ENCODE measurements around the gene SCN5A. TPM values are rescaled to one million over a fixed set of nuclear protein-coding genes. Genes with fewer than 3 reads are reported as not detected.

SCN5A gene
- total and polyA plus RNA-seq, 2 experiments from 2014 or later: 10.2 to 10.6 TPM

DNA sequence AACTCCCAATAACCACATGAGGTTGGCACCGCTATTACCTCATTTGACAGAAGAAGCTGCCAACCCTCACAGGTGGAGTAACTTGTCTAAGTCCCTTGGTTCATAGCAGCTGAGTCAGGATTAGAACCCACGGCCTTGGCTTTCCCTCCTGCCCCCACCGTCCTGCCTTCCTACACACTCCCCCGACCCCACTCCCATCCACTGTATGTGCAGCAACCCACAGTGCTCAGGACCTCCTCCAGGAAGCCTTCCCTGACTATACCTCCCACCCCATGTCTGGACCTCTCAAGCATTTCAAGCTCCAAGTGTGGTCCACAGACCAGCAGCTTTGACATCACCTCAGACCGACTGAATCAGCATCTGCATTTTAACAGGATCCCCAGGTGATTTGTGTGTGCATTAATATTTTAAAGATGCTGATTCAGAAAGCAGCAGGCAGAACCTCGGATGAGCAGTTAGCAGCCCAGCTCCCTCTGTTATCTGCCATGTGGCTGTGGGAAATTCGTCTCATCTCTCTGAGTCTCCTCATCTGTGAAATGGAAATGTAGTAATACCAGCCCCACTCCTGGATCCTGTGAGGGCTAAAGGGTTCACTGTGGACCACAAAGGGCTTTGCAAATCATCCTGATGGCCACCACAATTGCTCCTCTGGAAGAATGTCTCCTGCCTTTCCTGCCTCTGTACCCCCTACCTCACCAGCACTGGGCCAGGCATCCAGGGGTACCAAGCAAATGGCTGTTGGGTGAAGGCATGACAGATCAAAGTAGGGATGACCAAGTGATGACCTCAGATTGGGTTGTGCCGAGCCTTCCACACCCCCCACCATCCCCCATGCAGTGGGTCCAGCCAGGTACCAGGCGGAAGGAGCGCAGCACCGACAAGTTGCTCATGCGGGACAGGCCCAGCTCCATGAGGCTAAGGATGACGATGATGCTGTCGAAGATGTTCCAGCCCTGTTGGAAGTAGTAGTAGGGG lies 62.7 kb downstream of the SCN5A start:
- peaks cover 4% of the 10 kb centered on the region for H3K27me3 Mint-ChIP-seq (ENCODE audit: insufficient read depth, low read depth, poor library complexity)
- H3K27ac Mint-ChIP-seq: no peak overlapping the region

DNA sequence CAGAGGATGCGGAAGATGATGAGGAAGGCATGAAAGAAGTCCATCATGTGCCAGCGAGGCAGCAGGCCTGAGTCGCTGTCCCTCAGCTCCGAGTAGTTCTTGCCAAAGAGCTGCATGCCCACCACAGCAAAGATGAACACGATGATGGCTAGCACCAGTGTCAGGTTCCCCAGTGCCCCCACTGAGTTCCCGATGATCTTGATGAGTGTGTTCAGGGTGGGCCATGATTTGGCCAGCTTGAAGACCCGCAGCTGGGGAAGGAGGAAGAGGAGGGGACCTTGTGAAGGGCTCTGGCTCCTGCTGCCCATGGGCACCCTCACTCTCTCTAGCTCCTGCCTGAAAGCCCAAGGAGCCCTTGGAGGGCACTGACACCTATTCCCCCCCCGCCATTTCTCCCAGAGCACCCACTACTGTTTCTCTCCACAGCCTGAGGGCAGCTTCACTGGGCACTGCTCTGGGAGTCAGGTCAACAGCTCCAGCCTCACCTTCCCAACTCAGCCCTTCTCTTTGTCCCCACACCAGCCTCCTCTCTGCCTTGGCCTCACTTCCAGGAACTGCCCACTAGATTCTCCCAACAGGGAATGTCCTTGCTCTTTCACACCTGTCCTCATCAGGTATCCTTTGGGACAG lies 63.6 kb downstream of the SCN5A start:
- Histone ChIP-seq H4K20me1 (replicated peaks; ENCODE audit: insufficient read depth) (no peaks in the 10 kb centered on the region; the same call in 1 of the 2 replicates), H2AFZ (no peak overlapping the region), H3K4me2 (no peak overlapping the region), H3F3A (replicated peaks; ENCODE audit: low read depth) (no peaks in the 10 kb centered on the region), H3K27me3 (ENCODE audit: insufficient read depth) (no peaks in the 10 kb centered on the region), H3K4me3 (no peak overlapping the region), H3K9me2 (ENCODE audit: insufficient read depth) (no peaks in the 10 kb centered on the region), H3K27ac (ENCODE audit: low read depth) (no peak overlapping the region), H3K36me3 (ENCODE audit: insufficient read depth) (no peaks in the 10 kb centered on the region), H3K79me2 (replicated peaks; ENCODE audit: insufficient read depth) (no peaks in the 10 kb centered on the region), H3K4me1 (ENCODE audit: insufficient read depth) (no peaks in the 10 kb centered on the region)
- TF ChIP-seq, protein P1, sequence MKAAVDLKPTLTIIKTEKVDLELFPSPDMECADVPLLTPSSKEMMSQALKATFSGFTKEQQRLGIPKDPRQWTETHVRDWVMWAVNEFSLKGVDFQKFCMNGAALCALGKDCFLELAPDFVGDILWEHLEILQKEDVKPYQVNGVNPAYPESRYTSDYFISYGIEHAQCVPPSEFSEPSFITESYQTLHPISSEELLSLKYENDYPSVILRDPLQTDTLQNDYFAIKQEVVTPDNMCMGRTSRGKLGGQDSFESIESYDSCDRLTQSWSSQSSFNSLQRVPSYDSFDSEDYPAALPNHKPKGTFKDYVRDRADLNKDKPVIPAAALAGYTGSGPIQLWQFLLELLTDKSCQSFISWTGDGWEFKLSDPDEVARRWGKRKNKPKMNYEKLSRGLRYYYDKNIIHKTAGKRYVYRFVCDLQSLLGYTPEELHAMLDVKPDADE (IDR thresholded peaks at IDR 0.05): no peak
- TF ChIP-seq CREB1 (CRISPR knock-in tag; IDR thresholded peaks at IDR 0.05; ENCODE audit: low read depth) (no peak), STAT1 (IDR thresholded peaks at IDR 0.05; ENCODE audit: unreplicated experiment) (no peak), ZNF114 (CRISPR knock-in tag; IDR thresholded peaks at IDR 0.05) (no peak), JUNB (IDR thresholded peaks at IDR 0.05; ENCODE audit: unreplicated experiment) (no peak), EZH2 (IDR thresholded peaks at IDR 0.05; ENCODE audit: low read depth, unreplicated experiment) (no peak)
- Mint-ChIP-seq H3K4me3 (no peak overlapping the region), H3K27ac (no peak overlapping the region), H3K9me3 (no peaks in the 10 kb centered on the region), H3K4me1 (no peaks in the 10 kb centered on the region; the same call in 2 of the 3 replicates), H3K36me3 (ENCODE audit: low read depth) (no peaks in the 10 kb centered on the region), H3K27me3 (ENCODE audit: insufficient read depth, low read depth, poor library complexity) (peaks cover 4% of the 10 kb centered on the region)
- DNase-seq (ENCODE audit: low spot score) (no peak), ATAC-seq (no peak)

More for the DNA sequence above, 62.7 kb downstream of the SCN5A start:
- TF ChIP-seq EZH2phosphoT487 (IDR thresholded peaks at IDR 0.05; ENCODE audit: unreplicated experiment) (no peak), ZNF331 (CRISPR knock-in tag; IDR thresholded peaks at IDR 0.05; ENCODE audit: low read depth) (no peak), POLR2AphosphoS5 (IDR thresholded peaks at IDR 0.05; ENCODE audit: low read depth) (no peak), NANOG (IDR thresholded peaks at IDR 0.05; ENCODE audit: borderline replicate concordance) (no peak)
- TF ChIP-seq, protein P2, sequence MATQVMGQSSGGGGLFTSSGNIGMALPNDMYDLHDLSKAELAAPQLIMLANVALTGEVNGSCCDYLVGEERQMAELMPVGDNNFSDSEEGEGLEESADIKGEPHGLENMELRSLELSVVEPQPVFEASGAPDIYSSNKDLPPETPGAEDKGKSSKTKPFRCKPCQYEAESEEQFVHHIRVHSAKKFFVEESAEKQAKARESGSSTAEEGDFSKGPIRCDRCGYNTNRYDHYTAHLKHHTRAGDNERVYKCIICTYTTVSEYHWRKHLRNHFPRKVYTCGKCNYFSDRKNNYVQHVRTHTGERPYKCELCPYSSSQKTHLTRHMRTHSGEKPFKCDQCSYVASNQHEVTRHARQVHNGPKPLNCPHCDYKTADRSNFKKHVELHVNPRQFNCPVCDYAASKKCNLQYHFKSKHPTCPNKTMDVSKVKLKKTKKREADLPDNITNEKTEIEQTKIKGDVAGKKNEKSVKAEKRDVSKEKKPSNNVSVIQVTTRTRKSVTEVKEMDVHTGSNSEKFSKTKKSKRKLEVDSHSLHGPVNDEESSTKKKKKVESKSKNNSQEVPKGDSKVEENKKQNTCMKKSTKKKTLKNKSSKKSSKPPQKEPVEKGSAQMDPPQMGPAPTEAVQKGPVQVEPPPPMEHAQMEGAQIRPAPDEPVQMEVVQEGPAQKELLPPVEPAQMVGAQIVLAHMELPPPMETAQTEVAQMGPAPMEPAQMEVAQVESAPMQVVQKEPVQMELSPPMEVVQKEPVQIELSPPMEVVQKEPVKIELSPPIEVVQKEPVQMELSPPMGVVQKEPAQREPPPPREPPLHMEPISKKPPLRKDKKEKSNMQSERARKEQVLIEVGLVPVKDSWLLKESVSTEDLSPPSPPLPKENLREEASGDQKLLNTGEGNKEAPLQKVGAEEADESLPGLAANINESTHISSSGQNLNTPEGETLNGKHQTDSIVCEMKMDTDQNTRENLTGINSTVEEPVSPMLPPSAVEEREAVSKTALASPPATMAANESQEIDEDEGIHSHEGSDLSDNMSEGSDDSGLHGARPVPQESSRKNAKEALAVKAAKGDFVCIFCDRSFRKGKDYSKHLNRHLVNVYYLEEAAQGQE (IDR thresholded peaks at IDR 0.05; ENCODE audit: unreplicated experiment): no peak
- Histone ChIP-seq H4K20me1 (replicated peaks; ENCODE audit: insufficient read depth) (no peaks in the 10 kb centered on the region; the same call in 1 of the 2 replicates), H2AFZ (no peak overlapping the region), H3K79me2 (replicated peaks; ENCODE audit: insufficient read depth) (no peaks in the 10 kb centered on the region), H3K27ac (ENCODE audit: low read depth) (no peak overlapping the region), H3K4me1 (ENCODE audit: insufficient read depth) (no peaks in the 10 kb centered on the region), H3K9me2 (ENCODE audit: insufficient read depth) (no peaks in the 10 kb centered on the region), H3F3A (replicated peaks; ENCODE audit: low read depth) (no peaks in the 10 kb centered on the region), H3K36me3 (ENCODE audit: insufficient read depth) (no peaks in the 10 kb centered on the region), H3K4me2 (no peak overlapping the region), H3K4me3 (no peak overlapping the region), H3K27me3 (ENCODE audit: insufficient read depth) (no peaks in the 10 kb centered on the region)
- Mint-ChIP-seq H3K4me1 (no peaks in the 10 kb centered on the region; the same call in 2 of the 3 replicates), H3K9me3 (no peaks in the 10 kb centered on the region), H3K36me3 (ENCODE audit: low read depth) (no peaks in the 10 kb centered on the region), H3K4me3 (no peak overlapping the region)
- DNase-seq (ENCODE audit: low spot score) (no peak), ATAC-seq (no peak)
